A673 (cell line): ENCODE data around the gene COL19A1. TPM values are rescaled to one million over a fixed set of nuclear protein-coding genes. Genes with fewer than 3 reads are reported as not detected.

Experiments used
- BruUV-seq: library from RNA; stranded (reverse); fragments of 400-500 nt; replicated peaks from 2 replicates; lab custom pipeline; 2021; lab: Mats Ljungman, UMichigan
- CTCF ChIA-PET: fragments of 300-600 bp; sonication (Branson Sonifier 250); formaldehyde crosslinking; loops from one replicate; lab custom pipeline; 2022; ENCODE audit warnings: antibody characterized with exemption; lab: Charles Lee
- POLR2A ChIA-PET: fragments of 300-600 bp; sonication (Branson Sonifier 250); formaldehyde crosslinking; loops from one replicate; lab custom pipeline; 2022; ENCODE audit warnings: antibody characterized with exemption; ENCODE audit not compliant: low non-redundant PET; lab: Charles Lee
- DNase-seq: peaks from one replicate; pipeline ENCODE4 v3.0.0-alpha.2; 2015; ENCODE audit warnings: low spot score
- H3K27ac ChIP-seq: fragments of 200-600 bp; sonication (generic); 2 replicates; pipeline ENCODE4 v1.5.1; 2016; ENCODE audit warnings: mixed run types, low read depth, mild to moderate bottlenecking, mixed read lengths, antibody characterized with exemption, low read length; ENCODE audit not compliant: poor library complexity, severe bottlenecking
- H3K27me3 ChIP-seq: fragments of 200-600 bp; sonication (generic); replicated peaks from 2 replicates; pipeline ENCODE4 v1.6.1; 2017; ENCODE audit warnings: mixed run types, low read depth, mild to moderate bottlenecking, mixed read lengths, antibody characterized with exemption, low read length; ENCODE audit not compliant: insufficient read depth, poor library complexity
- H3K36me3 ChIP-seq: fragments of 200-600 bp; sonication (generic); 2 replicates; pipeline ENCODE4 v1.6.1; 2016; ENCODE audit warnings: mixed run types, mild to moderate bottlenecking, mixed read lengths, antibody characterized with exemption, low read length; ENCODE audit not compliant: insufficient read depth, poor library complexity, severe bottlenecking
- H3K4me1 ChIP-seq: fragments of 200-600 bp; sonication (generic); 2 replicates; pipeline ENCODE4 v1.6.1; 2017; ENCODE audit warnings: mixed run types, mild to moderate bottlenecking, mixed read lengths, antibody characterized with exemption, low read length; ENCODE audit not compliant: insufficient read depth, poor library complexity, severe bottlenecking
- H3K4me3 ChIP-seq: fragments of 200-600 bp; sonication (generic); 2 replicates; pipeline ENCODE4 v1.5.1; 2016; ENCODE audit warnings: low read depth, mixed run types, mild to moderate bottlenecking, mixed read lengths, low read length; ENCODE audit not compliant: poor library complexity, severe bottlenecking
- H3K9me3 ChIP-seq: fragments of 200-600 bp; sonication (generic); 2 replicates; pipeline ENCODE4 v1.6.1; 2016; ENCODE audit warnings: mixed run types, low read depth, mild to moderate bottlenecking, mixed read lengths, antibody characterized with exemption, low read length; ENCODE audit not compliant: poor library complexity, severe bottlenecking
- EZH2 ChIP-seq: fragments of 200-600 bp; sonication (generic); IDR thresholded peaks from 2 replicates; pipeline ENCODE4 v1.6.1; 2017; ENCODE audit warnings: borderline replicate concordance, low read depth, mild to moderate bottlenecking, mixed read lengths, antibody characterized with exemption, low read length; ENCODE audit not compliant: poor library complexity, severe bottlenecking
- intact Hi-C: fragments of 100-400 bp; cut with micrococcal nuclease; formaldehyde crosslinking; loops from one replicate; pipeline ENCODE4 v1.10.0; 2022; ENCODE audit not compliant: unreplicated experiment
- total RNA-seq: library from RNA; stranded (reverse); gene quantifications from 2 replicates; pipeline ENCODE4 v1.2.3, GENCODE V29; 2021
- TF ChIP-seq, protein P1 (sequence below): fragments of 300-800, 200-600 bp; sonication (generic); conservative IDR thresholded peaks from 2 replicates; pipeline ENCODE4 v1.5.1; 2017; ENCODE audit warnings: low read depth, mild to moderate bottlenecking, antibody characterized with exemption, low read length, moderate library complexity, mixed read lengths

COL19A1 gene
- total RNA-seq, 1 experiment from 2014 or later: 0.37 TPM

DNA sequence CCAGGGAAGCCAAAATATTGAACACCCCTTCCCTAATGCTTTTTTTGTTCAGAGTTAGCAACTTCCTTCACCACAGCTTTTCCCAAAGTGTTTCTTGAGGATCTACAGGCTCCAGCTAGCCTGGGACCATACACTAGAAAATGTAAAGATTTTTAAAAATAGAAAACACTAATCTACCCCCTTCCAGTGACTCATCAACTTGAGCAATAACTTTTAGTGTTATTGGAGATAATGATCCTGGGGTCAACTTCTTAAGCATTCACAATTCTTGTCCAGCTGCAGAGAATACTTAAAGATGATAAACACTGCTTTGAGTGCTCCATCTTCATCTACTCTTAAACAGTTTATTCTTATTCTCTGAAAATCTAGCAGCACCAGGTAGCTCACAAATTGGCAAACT lies 304.9 kb downstream of the COL19A1 start:
- no TSS peak for BruUV-seq
- no peak for TF ChIP-seq EZH2
- TF ChIP-seq, protein P1, sequence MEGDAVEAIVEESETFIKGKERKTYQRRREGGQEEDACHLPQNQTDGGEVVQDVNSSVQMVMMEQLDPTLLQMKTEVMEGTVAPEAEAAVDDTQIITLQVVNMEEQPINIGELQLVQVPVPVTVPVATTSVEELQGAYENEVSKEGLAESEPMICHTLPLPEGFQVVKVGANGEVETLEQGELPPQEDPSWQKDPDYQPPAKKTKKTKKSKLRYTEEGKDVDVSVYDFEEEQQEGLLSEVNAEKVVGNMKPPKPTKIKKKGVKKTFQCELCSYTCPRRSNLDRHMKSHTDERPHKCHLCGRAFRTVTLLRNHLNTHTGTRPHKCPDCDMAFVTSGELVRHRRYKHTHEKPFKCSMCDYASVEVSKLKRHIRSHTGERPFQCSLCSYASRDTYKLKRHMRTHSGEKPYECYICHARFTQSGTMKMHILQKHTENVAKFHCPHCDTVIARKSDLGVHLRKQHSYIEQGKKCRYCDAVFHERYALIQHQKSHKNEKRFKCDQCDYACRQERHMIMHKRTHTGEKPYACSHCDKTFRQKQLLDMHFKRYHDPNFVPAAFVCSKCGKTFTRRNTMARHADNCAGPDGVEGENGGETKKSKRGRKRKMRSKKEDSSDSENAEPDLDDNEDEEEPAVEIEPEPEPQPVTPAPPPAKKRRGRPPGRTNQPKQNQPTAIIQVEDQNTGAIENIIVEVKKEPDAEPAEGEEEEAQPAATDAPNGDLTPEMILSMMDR: no peak
- Histone ChIP-seq H3K4me1 (peaks cover under 1% of the 10 kb centered on the region), H3K36me3 (no peaks in the 10 kb centered on the region), H3K9me3 (no peaks in the 10 kb centered on the region), H3K4me3 (no peak overlapping the region), H3K27me3 (no peaks in the 10 kb centered on the region), H3K27ac (no peak overlapping the region)
- intact Hi-C loops: no loop called here
- ChIA-PET CTCF (no interaction called here), POLR2A (no interaction called here)
- no peak for DNase-seq

DNA sequence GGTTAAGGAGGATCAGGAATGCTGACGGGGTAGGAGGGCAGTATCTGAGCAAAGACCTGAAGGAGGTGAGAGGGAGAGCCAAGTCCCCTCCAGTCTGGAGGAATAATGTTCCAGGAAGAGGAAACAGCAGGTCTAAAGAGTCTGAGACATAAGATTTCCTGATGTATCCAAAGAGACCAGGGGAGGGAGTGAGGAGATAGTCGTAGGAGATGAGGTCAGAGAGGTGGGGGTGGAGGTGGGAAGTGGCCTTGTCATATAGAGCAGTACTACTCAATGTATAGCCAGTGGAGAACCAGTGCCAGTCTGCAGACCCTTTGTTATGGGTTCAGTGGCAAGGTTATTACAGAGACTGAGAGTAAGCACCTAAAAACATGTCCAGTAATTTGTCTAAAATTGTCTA lies 305.9 kb downstream of the COL19A1 start:
- Histone ChIP-seq H3K36me3 (no peaks in the 10 kb centered on the region), H3K27ac (no peak overlapping the region), H3K9me3 (no peaks in the 10 kb centered on the region), H3K27me3 (no peaks in the 10 kb centered on the region), H3K4me3 (no peak overlapping the region), H3K4me1 (no peaks in the 10 kb centered on the region)
- DNase-seq: no peak
- no TSS peak for BruUV-seq
- TF ChIP-seq, protein P1: no peak
- no peak for TF ChIP-seq EZH2
- ChIA-PET POLR2A (no interaction called here), CTCF (no interaction called here)
- intact Hi-C loops: no loop called here

- no peak for DNase-seq
- TF ChIP-seq EZH2: no peak
- TF ChIP-seq, protein P1: no peak
- no peak overlapping the region for H3K4me3 ChIP-seq
- peaks cover 5% of the 10 kb centered on the region for H3K4me1 ChIP-seq
- H3K27me3 ChIP-seq: no peaks in the 10 kb centered on the region
- H3K9me3 ChIP-seq: no peaks in the 10 kb centered on the region
- H3K36me3 ChIP-seq: no peaks in the 10 kb centered on the region
- intact Hi-C loops: no loop called here
- POLR2A ChIA-PET: no interaction called here
- H3K27ac ChIP-seq: no peak overlapping the region
- no TSS peak for BruUV-seq
- CTCF ChIA-PET: no interaction called here
Measured at GRCh38 chr6:70175770-70176169, 309.4 kb downstream of the COL19A1 start.
